GM19463 (cell line): Measurements from ENCODE around the gene CEP85L.

Experiments used
- ATAC-seq: cut with Tn5 transposase; IDR thresholded peaks from one replicate; pipeline ENCODE4 v1.9.1; 2021; ENCODE audit warnings: mild to moderate bottlenecking, moderate library complexity; ENCODE audit not compliant: unreplicated experiment

Gene CEP85L

GRCh38 chr6:118651282-118652050 lies at the start of gene CEP85L:
CEP85L (minus strand) TSS chr6:118651591; CDS start chr6:118651269, 322 bp downstream.
- ATAC-seq = peak; percentile 82

- no peak for ATAC-seq
Measured at GRCh38 chr6:118700531-118700930, 49.1 kb upstream of the CEP85L start.

GRCh38 chr6:118697554-118697953 lies 46.2 kb upstream of the CEP85L start:
- no peak for ATAC-seq

- ATAC-seq = no peak
Measured at GRCh38 chr6:118696271-118696670, 44.9 kb upstream of the CEP85L start.

- no peak for ATAC-seq
Measured at GRCh38 chr6:118693562-118693961, 42.2 kb upstream of the CEP85L start.

- no peak for ATAC-seq
Measured at GRCh38 chr6:118685823-118686449, 34.5 kb upstream of the CEP85L start.

GRCh38 chr6:118683881-118684872 lies 32.8 kb upstream of the CEP85L start:
- no peak for ATAC-seq

- ATAC-seq = no peak
Measured at GRCh38 chr6:118680452-118681095, 29.2 kb upstream of the CEP85L start.

- no peak for ATAC-seq
Measured at GRCh38 chr6:118679327-118679901, 28.0 kb upstream of the CEP85L start.

GRCh38 chr6:118678866-118679265 lies 27.5 kb upstream of the CEP85L start:
- ATAC-seq = no peak

GRCh38 chr6:118677193-118677592 lies 25.8 kb upstream of the CEP85L start:
- no peak for ATAC-seq

GRCh38 chr6:118675225-118675624 lies 23.8 kb upstream of the CEP85L start:
- no peak for ATAC-seq

- no peak for ATAC-seq
Measured at GRCh38 chr6:118674772-118675171, 23.4 kb upstream of the CEP85L start.

GRCh38 chr6:118672678-118673077 lies 21.3 kb upstream of the CEP85L start:
- no peak for ATAC-seq

- ATAC-seq = no peak
Measured at GRCh38 chr6:118669561-118669960, 18.2 kb upstream of the CEP85L start.

- no peak for ATAC-seq
Measured at GRCh38 chr6:118668761-118669385, 17.5 kb upstream of the CEP85L start.

- ATAC-seq = no peak
Measured at GRCh38 chr6:118667988-118668387, 16.6 kb upstream of the CEP85L start.

- ATAC-seq = peak; percentile 52
Measured at GRCh38 chr6:118665011-118665410, 13.6 kb upstream of the CEP85L start.

- peak; percentile 40 for ATAC-seq
Measured at GRCh38 chr6:118663993-118664985, 12.9 kb upstream of the CEP85L start.
